Endothelial cell of umbilical vein (primary cell): ENCODE data around the gene GSTM4.
"Not testable (repeated sequence)": the region's sequence is repeated elsewhere in the genome, so short reads cannot be mapped to it uniquely, and the experiment has no call there.

Experiments used
- TF ChIP-seq, protein P1 (sequence below), 2 donors: IDR thresholded peaks; 1 replicate in 1 of 2; 2 replicates in 1 of 2; pipeline ENCODE4 v1.5.1; 2011; ENCODE audit warnings: low read length in 2 of 2, mild to moderate bottlenecking in 2 of 2, moderate library complexity in 2 of 2, control low read depth in 1 of 2, inconsistent platforms in 1 of 2, low read depth in 1 of 2; ENCODE audit not compliant: insufficient read depth in 1 of 2; ENCODE audit errors: extremely low read depth in 1 of 2
- TF ChIP-seq, protein P2 (sequence below): IDR thresholded peaks from 2 replicates; pipeline ENCODE4 v1.6.1; 2011; ENCODE audit not compliant: insufficient read depth, insufficient read length

DNA sequence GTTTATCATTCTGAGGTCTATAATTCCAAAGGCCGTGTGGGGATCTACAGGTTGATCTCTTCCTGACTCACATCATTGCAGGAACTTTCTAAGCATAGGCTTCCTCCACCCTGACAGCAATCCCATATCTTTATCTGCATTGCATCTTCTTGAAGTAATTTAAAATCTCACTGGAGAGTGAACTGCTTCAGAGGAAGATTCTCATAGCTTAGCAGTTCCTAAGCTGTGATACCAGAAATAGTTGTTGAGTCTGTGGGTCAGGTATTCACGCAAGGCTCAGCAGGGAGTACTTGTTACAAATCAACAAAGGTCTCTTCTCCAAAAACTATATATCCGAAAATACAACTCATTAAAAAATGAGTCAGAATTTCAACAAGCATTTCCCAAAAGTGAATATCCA, 39.2 kb downstream of the GSTM4 start:
- TF ChIP-seq, protein P1, sequence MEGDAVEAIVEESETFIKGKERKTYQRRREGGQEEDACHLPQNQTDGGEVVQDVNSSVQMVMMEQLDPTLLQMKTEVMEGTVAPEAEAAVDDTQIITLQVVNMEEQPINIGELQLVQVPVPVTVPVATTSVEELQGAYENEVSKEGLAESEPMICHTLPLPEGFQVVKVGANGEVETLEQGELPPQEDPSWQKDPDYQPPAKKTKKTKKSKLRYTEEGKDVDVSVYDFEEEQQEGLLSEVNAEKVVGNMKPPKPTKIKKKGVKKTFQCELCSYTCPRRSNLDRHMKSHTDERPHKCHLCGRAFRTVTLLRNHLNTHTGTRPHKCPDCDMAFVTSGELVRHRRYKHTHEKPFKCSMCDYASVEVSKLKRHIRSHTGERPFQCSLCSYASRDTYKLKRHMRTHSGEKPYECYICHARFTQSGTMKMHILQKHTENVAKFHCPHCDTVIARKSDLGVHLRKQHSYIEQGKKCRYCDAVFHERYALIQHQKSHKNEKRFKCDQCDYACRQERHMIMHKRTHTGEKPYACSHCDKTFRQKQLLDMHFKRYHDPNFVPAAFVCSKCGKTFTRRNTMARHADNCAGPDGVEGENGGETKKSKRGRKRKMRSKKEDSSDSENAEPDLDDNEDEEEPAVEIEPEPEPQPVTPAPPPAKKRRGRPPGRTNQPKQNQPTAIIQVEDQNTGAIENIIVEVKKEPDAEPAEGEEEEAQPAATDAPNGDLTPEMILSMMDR (IDR thresholded peaks at IDR 0.05; ENCODE audit: extremely low read depth in 1 of 2, insufficient read depth in 1 of 2, low read depth in 1 of 2, low read length in 2 of 2): not testable (repeated sequence)
- TF ChIP-seq, protein P2, sequence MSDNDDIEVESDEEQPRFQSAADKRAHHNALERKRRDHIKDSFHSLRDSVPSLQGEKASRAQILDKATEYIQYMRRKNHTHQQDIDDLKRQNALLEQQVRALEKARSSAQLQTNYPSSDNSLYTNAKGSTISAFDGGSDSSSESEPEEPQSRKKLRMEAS: not testable (repeated sequence)
